ENCODE data around the gene KRT71.

- no peak for TF ChIP-seq CTCF (conservative IDR thresholded peaks at IDR 0.05; ENCODE audit: low read length)
- TF ChIP-seq EZH2phosphoT487 (IDR thresholded peaks at IDR 0.05; ENCODE audit: borderline replicate concordance) = no peak
These were observed 33.6 kb downstream of the KRT71 start for GRCh38 chr12:52519387-52519703.

All from Loucy (cell line).